C4-2B (cell line): Measurements from ENCODE around the gene POLN.

ENCODE experiments used
- ZFX ChIP-seq: fragments of 450-650 bp; IDR thresholded peaks from 2 replicates; pipeline ENCODE4 v1.6.1; 2017
- TF ChIP-seq, protein P1 (sequence below): fragments of 450-650 bp; conservative IDR thresholded peaks from 2 replicates; pipeline ENCODE4 v1.5.1; 2017; ENCODE audit warnings: mild to moderate bottlenecking

GRCh38 chr4:2252530-2253091 is 10.7 kb upstream of the POLN start:
- TF ChIP-seq, protein P1, sequence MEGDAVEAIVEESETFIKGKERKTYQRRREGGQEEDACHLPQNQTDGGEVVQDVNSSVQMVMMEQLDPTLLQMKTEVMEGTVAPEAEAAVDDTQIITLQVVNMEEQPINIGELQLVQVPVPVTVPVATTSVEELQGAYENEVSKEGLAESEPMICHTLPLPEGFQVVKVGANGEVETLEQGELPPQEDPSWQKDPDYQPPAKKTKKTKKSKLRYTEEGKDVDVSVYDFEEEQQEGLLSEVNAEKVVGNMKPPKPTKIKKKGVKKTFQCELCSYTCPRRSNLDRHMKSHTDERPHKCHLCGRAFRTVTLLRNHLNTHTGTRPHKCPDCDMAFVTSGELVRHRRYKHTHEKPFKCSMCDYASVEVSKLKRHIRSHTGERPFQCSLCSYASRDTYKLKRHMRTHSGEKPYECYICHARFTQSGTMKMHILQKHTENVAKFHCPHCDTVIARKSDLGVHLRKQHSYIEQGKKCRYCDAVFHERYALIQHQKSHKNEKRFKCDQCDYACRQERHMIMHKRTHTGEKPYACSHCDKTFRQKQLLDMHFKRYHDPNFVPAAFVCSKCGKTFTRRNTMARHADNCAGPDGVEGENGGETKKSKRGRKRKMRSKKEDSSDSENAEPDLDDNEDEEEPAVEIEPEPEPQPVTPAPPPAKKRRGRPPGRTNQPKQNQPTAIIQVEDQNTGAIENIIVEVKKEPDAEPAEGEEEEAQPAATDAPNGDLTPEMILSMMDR, result no peak
- TF ChIP-seq ZFX, result no peak
